GM12873 (cell line): ENCODE results near the gene SH3GLB1.

Experiments
- TF ChIP-seq, protein P1 (sequence below): IDR thresholded peaks from 2 replicates; pipeline ENCODE4 v1.5.1; 2012; ENCODE audit warnings: low read depth, mild to moderate bottlenecking, moderate library complexity, low read length, control low read depth; ENCODE audit not compliant: insufficient read depth; ENCODE audit errors: missing control alignments

The SH3GLB1 gene

DNA sequence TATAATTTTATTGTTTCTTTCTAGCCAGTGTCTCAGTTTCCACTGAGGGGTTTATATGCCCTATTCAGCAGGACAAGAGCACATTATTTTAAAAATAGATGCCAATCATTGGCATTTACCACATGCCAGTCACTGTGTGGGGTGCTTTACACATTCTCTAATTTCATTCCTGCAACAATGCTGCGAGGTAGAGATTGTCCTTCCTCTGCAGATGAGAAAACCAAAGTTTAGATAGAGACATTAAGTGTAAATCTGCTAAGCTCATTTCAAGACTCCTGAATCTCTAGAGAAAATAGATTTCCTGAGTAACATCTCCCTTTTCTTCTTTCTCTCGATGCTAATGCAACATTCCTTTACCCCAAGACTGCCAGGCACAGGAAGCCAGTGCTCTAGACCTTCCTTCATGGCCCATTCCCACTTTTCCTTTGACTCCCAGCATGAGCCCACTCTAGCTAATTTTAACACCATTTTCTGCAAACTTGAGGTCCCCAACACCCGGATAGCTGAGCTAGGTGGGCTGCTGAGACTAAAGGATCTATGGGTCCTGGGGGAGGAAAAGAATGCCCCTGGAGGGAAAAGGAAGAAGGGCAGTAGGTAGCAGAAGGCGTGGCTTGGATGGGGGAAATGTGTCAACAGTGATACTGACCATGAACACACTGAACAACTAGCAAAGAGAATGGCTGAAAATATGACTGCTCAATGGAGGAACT lies 50.0 kb downstream of the SH3GLB1 start:
- TF ChIP-seq, protein P1, sequence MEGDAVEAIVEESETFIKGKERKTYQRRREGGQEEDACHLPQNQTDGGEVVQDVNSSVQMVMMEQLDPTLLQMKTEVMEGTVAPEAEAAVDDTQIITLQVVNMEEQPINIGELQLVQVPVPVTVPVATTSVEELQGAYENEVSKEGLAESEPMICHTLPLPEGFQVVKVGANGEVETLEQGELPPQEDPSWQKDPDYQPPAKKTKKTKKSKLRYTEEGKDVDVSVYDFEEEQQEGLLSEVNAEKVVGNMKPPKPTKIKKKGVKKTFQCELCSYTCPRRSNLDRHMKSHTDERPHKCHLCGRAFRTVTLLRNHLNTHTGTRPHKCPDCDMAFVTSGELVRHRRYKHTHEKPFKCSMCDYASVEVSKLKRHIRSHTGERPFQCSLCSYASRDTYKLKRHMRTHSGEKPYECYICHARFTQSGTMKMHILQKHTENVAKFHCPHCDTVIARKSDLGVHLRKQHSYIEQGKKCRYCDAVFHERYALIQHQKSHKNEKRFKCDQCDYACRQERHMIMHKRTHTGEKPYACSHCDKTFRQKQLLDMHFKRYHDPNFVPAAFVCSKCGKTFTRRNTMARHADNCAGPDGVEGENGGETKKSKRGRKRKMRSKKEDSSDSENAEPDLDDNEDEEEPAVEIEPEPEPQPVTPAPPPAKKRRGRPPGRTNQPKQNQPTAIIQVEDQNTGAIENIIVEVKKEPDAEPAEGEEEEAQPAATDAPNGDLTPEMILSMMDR: no peak

DNA sequence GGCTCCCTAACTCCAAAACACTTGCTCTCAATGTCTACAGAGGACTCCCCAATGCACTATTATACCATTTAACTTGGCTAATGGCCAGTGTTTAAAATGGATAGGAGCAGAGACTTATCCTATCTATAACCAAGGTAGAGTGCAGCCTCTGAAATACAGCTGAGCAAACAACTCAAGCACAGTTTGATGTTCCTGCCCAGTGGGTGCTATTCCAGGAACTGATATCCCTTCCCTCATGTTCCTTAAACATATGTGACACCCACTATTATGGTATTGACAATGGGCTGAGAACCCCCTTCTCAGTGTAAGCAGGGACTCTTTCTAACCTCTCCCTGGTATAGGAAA lies 51.7 kb downstream of the SH3GLB1 start:
- TF ChIP-seq, protein P1: no peak

DNA sequence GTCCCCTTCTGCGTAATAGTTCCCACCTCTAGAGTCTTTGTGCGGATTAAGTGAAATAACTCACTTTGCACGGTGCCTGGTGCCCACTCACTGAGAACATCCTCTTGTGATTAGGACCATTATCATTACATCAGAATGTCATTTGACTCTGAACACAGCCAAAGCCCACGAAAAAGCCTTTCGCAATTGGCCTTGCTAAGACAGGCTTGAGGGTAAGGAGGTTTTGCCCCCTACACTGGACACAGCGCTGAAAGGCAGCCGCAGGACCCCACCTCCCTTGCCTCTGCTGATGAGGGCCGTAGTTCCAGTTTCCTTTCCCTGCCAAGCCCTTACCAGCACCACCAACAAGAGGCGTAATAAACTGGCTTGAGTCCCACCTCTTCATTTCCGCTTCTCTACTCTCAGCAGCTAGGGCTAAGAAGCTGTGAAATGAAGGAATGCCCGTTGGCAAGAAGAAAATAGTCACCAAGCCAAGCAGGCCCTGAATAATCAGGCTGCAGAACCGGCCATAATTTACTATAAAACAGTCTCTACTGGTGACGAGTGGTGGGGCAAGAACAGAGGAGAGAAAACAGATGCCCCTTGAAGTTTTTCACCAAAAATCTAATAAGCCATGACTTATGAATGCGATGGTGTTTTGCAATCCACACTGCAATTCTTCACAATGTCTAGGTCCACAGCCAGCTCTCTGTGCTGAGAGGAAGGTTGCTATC lies 53.1 kb downstream of the SH3GLB1 start:
- TF ChIP-seq, protein P1: no peak

DNA sequence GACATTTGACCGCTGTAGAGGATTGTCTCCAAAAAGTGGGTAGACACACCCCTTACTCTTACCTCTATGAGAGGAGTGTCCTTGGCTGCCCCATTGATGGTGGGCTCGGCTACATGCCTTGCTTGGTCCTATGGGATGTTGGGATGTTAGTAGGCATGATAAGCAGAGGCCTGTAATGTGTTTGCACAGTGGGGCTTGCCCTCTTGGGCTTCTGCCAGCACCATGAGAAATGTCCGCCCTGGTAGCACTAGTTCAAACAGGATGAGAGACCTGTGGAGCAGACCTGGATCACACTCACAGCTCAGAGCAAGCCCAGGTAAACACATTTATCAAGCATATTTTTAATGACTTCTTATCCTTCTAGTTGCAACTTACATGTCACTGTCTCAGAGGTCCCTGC lies 54.2 kb downstream of the SH3GLB1 start:
- TF ChIP-seq, protein P1: no peak

DNA sequence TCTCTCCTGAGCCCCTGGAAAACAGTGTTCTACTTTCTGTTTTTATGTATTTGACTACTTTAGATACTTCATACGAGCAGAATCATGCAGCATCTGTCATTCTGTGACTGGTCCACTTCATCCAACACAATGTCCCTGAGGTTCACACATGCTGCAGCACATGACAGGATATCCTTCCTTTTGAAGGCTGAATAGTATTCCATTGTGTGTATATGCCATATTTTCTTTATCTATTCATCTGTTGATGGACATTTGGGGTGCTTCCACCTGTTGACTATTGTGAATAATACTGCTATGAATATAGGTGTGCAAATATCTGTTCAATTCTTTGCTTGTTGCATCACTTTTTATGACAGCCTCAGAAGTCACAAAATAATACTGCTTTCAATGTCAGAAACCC lies 55.8 kb downstream of the SH3GLB1 start:
- TF ChIP-seq, protein P1: no peak

DNA sequence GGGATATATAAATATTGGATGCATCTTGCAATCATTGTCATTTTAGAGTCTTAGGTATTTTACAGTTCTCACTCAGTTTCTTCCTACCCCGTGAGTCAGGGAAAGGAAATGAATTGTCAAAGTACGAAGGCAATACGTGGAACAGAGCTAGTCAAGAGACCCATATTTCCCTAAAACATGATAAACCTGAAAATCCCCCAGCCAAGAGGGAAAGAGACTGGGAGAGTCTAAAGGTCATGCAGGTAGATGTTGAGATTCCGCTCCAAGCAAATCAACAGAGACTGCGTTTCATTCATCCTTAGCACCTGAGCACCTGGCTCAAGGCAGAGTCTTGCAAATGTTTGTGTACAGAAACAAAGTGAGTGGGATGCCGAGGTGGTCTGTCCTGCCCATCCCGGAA lies 58.0 kb downstream of the SH3GLB1 start:
- TF ChIP-seq, protein P1: no peak

DNA sequence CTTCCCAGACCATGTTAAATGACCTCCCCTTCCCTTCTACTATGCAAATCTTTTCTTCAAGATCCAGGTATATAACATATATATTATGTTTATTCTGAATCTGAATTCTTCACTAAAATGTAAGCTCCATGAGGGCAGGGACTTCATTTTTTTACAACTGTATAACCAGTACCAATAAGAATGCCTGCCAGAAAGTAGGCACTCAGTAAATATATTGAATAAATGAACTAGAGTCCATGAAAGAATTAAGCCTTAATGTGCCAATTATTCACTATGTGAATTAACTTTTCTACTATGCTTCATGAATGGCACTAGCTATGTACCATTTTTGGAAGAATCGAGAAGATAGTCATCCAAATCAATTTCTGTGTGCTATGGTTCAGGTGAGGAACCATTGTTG lies 60.1 kb downstream of the SH3GLB1 start:
- TF ChIP-seq, protein P1: no peak
